Upper lobe of right lung (tissue), 1 donor: ENCODE measurements around the gene IRF1. TPM values are rescaled to one million over a fixed set of nuclear protein-coding genes. Genes with fewer than 3 reads are reported as not detected.

ENCODE experiments used
- ATAC-seq: fragments of 200-7000 bp; cut with Tn5 transposase; one replicate; pipeline ENCODE4 v1.9.1; 2020; ENCODE audit warnings: mild to moderate bottlenecking, moderate library complexity
- DNase-seq: peaks from one replicate; pipeline ENCODE4 v3.0.0-alpha.2; 2020
- H3K27ac ChIP-seq: fragments of 200-600 bp; one replicate; pipeline ENCODE4 v1.8.0; 2022
- H3K27me3 ChIP-seq: fragments of 200-600 bp; one replicate; pipeline ENCODE4 v1.8.0; 2022; ENCODE audit warnings: mild to moderate bottlenecking
- H3K36me3 ChIP-seq: fragments of 200-600 bp; one replicate; pipeline ENCODE4 v1.8.0; 2022
- H3K4me1 ChIP-seq: fragments of 200-600 bp; one replicate; pipeline ENCODE4 v1.8.0; 2022
- H3K4me3 ChIP-seq: fragments of 200-600 bp; one replicate; pipeline ENCODE4 v1.8.0; 2022; ENCODE audit warnings: mild to moderate bottlenecking
- H3K9me3 ChIP-seq: fragments of 200-600 bp; one replicate; pipeline ENCODE4 v1.8.0; 2022
- CTCF ChIP-seq: fragments of 200-600 bp; IDR thresholded peaks from one replicate; pipeline ENCODE4 v1.8.0; 2022; ENCODE audit warnings: antibody characterized with exemption
- intact Hi-C: fragments of 100-400 bp; cut with DNase I; formaldehyde crosslinking; loops from one replicate; pipeline ENCODE4 v1.11.0; 2022
- total RNA-seq: library from RNA; stranded (reverse); fragmentation: NEBNext Ultra II Directional; extraction: Animal tissue kit (Norgen Biotek cat#: 25700); gene quantifications from one replicate; pipeline ENCODE4 v1.2.1, GENCODE V29; 2021
- donor health status: DM: no; HTN: yes; CAD: no; lungs with severe emphysema.

Gene IRF1
- total RNA-seq, 1 donor from 2014 or later, result 59.5 TPM

DNA sequence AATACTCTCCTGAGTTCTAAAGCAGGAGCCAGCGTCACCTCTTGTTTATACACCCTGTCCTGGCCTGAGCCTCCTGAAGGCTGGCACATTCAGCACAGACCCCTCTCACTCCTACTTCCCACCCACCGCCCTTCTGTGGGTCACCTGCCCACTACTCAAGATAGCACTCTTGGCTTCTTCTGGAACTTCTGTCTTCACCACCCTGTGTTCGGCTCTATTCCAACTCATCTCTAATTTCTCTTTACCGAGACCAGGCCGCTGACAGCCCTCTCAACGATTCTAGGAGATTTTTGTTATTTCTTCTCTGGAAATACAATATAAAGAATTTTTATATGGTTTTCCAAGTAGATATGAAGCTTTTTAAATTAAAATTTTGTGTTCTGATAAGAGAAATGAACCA lies 57.4 kb downstream of the IRF1 start:
- Histone ChIP-seq H3K36me3 (no peaks in the 10 kb centered on the region), H3K27ac (peak overlapping the region; percentile 20), H3K27me3 (no peaks in the 10 kb centered on the region), H3K9me3 (no peaks in the 10 kb centered on the region), H3K4me1 (peaks cover 84% of the 10 kb centered on the region), H3K4me3 (no peak overlapping the region)
- ATAC-seq, result no peak
- intact Hi-C loops, result no loop called here
- TF ChIP-seq CTCF, result no peak
- no peak for DNase-seq

DNA sequence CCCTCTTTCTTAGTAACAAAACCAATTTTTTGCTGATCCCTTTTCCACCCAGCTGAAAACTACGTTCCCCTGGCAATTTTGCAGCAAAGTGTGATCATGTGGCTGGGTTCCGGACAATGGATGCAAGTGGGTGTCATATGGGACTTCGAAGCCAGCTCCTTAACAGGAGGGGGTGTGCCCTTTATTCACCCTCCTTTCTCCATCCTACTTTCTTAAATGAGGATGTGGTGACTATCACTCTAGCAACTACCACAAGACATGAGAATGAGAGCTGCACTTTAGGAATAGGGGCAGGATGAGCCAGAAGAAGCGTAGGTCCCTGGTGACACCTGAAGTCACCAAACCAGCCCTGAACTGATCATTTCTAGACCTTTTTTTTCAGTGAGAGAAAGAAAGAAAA lies 58.9 kb downstream of the IRF1 start:
- Histone ChIP-seq H3K9me3 (no peaks in the 10 kb centered on the region), H3K36me3 (no peaks in the 10 kb centered on the region), H3K4me1 (peaks cover 84% of the 10 kb centered on the region), H3K27me3 (no peaks in the 10 kb centered on the region), H3K27ac (peak overlapping the region; percentile 25), H3K4me3 (no peak overlapping the region)
- intact Hi-C loops, result no loop called here
- DNase-seq, result no peak
- TF ChIP-seq CTCF, result no peak
- ATAC-seq, result peak; percentile 24

Other genes with a start within 250 kb of the IRF1 start
- 7.4 TPM for gene PDLIM4, start 233.1 kb downstream of the IRF1 start, total RNA-seq
- 1.8 TPM for gene SLC22A4, start 196.4 kb downstream of the IRF1 start, total RNA-seq
- gene SLC22A5, start 121.1 kb downstream of the IRF1 start, total RNA-seq, result 10.2 TPM
- gene IL5, start 52.7 kb upstream of the IRF1 start, total RNA-seq, result not detected
- 32.8 TPM for gene RAD50, start 66.2 kb upstream of the IRF1 start, total RNA-seq
- not detected for gene IL13, start 167.4 kb upstream of the IRF1 start, total RNA-seq
- not detected for gene IL4, start 183.2 kb upstream of the IRF1 start, total RNA-seq
- 10.5 TPM for gene KIF3A, start 246.8 kb upstream of the IRF1 start, total RNA-seq